PC-9 (cell line): Measurements from ENCODE around the gene ACO1. TPM values are rescaled to one million over a fixed set of nuclear protein-coding genes. Genes with fewer than 3 reads are reported as not detected.

Source experiments
- BruUV-seq: library from RNA; stranded (reverse); fragments of 400-500 nt; replicated peaks from 2 replicates; lab custom pipeline; 2021; lab: Mats Ljungman, UMichigan
- CTCF ChIA-PET: fragments of 300-600 bp; sonication (Branson Sonifier 250); formaldehyde crosslinking; loops from one replicate; lab custom pipeline; 2022; ENCODE audit warnings: antibody characterized with exemption; lab: Charles Lee
- POLR2A ChIA-PET: fragments of 300-600 bp; sonication (Branson Sonifier 250); formaldehyde crosslinking; loops from one replicate; lab custom pipeline; 2022; ENCODE audit warnings: antibody characterized with exemption; ENCODE audit not compliant: unreplicated experiment; lab: Charles Lee
- DNase-seq, 2 experiments: peaks; one replicate each; pipeline versions ENCODE4 v3.0.0 to v3.0.0-alpha.2; 2015 to 2022; ENCODE audit warnings: mixed read lengths in 1 of 2
- H2AFZ ChIP-seq: fragments of 200-600 bp; sonication (generic); 2 replicates; pipeline ENCODE4 v1.8.1; 2017; ENCODE audit warnings: antibody characterized with exemption
- H3F3A ChIP-seq: fragments of 200-600 bp; sonication (generic); 2 replicates; pipeline ENCODE4 v1.8.1; 2017; ENCODE audit warnings: antibody characterized with exemption, mild to moderate bottlenecking, low read depth; ENCODE audit not compliant: insufficient read depth
- H3K27ac ChIP-seq: fragments of 200-600 bp; sonication (generic); 2 replicates; pipeline ENCODE4 v1.6.1; 2016; ENCODE audit warnings: mixed run types
- H3K27me3 ChIP-seq: fragments of 200-600 bp; sonication (generic); 2 replicates; pipeline ENCODE4 v1.6.1; 2016; ENCODE audit warnings: low read depth, mixed run types; ENCODE audit not compliant: insufficient read depth
- H3K36me3 ChIP-seq: fragments of 200-600 bp; sonication (generic); 2 replicates; pipeline ENCODE4 v1.6.1; 2016; ENCODE audit warnings: low read depth, mixed run types
- H3K4me1 ChIP-seq: fragments of 200-600 bp; sonication (generic); replicated peaks from 2 replicates; pipeline ENCODE4 v1.6.1; 2016; ENCODE audit warnings: mixed run types; ENCODE audit not compliant: insufficient read depth
- H3K4me2 ChIP-seq: fragments of 200-600 bp; sonication (generic); 2 replicates; pipeline ENCODE4 v1.6.1; 2017; ENCODE audit warnings: mixed run types
- H3K4me3 ChIP-seq: fragments of 200-600 bp; sonication (generic); 2 replicates; pipeline ENCODE4 v1.6.1; 2016; ENCODE audit warnings: mixed run types
- H3K79me2 ChIP-seq: fragments of 200-600 bp; sonication (generic); 2 replicates; pipeline ENCODE4 v1.6.1; 2017; ENCODE audit warnings: low read depth, mixed run types
- H3K9me2 ChIP-seq: fragments of 200-600 bp; sonication (generic); 2 replicates; pipeline ENCODE4 v1.8.1; 2017; ENCODE audit warnings: mild to moderate bottlenecking; ENCODE audit not compliant: insufficient read depth
- H3K9me3 ChIP-seq: fragments of 200-600 bp; sonication (generic); 2 replicates; pipeline ENCODE4 v1.8.1; 2016; ENCODE audit warnings: low read depth; ENCODE audit not compliant: insufficient read depth
- H4K20me1 ChIP-seq: fragments of 200-600 bp; sonication (generic); 2 replicates; pipeline ENCODE4 v1.8.1; 2017; ENCODE audit not compliant: insufficient read depth
- CTCF ChIP-seq: fragments of 200-600 bp; sonication (generic); conservative IDR thresholded peaks from 2 replicates; pipeline ENCODE4 v1.6.1; 2017; ENCODE audit warnings: mixed run types, antibody characterized with exemption, mild to moderate bottlenecking, moderate library complexity
- EZH2 ChIP-seq: fragments of 200-600 bp; sonication (generic); IDR thresholded peaks from 2 replicates; pipeline ENCODE4 v1.8.0; 2017; ENCODE audit warnings: antibody characterized with exemption, low read depth
- intact Hi-C: fragments of 100-400 bp; cut with micrococcal nuclease; formaldehyde crosslinking; loops from one replicate; pipeline ENCODE4 v1.10.0; 2022; ENCODE audit not compliant: unreplicated experiment
- total RNA-seq: library from RNA; stranded (reverse); gene quantifications from 2 replicates; pipeline ENCODE4 v1.2.3, GENCODE V29; 2021

The ACO1 gene
- total RNA-seq, 1 experiment from 2014 or later, result 30.2 TPM

DNA sequence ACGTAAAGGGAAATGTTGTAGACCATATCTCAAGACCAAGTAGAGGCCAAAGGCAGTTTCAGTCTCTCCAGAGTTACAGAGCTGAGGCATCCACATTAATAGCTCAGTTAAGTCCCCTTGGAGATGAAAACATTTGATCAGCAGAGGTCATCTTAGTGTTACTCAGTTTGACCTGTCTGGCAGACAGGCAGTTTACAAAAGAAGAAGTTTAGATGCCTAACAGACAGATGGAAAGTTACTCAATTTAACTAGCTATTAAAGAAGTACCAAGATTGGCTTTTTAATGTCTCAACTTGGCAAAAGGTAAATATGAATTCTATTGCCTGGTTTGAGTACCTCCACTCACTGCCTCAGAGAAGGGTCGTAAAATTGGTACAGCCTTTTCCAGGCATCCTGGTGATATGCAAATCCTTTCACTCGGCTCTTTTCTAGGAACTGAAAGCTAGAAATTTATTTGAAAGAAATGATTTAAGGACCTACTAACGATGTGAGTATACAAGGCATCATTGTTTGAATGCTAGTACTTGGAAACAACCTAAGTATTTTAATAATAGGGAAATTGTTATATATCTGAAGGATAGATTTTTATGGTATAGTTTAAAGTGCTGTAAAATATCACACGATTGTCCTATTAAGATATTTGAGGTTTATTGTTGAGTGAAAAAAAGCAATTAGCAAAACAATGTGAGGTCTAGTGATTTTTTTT, 14.8 kb downstream of the ACO1 start:
- Histone ChIP-seq H3K9me3 (no peaks in the 10 kb centered on the region), H3K36me3 (no peaks in the 10 kb centered on the region), H2AFZ (no peak overlapping the region), H3K4me1 (0 out of 2 replicates have a peak, but pooled peaks cover 5% of the 10 kb centered on the region), H3K27ac (no peak overlapping the region), H4K20me1 (no peaks in the 10 kb centered on the region), H3K27me3 (no peaks in the 10 kb centered on the region), H3K9me2 (no peaks in the 10 kb centered on the region), H3K79me2 (no peaks in the 10 kb centered on the region), H3F3A (no peaks in the 10 kb centered on the region), H3K4me3 (no peak overlapping the region), H3K4me2 (no peak overlapping the region)
- POLR2A ChIA-PET, result interaction anchor here (0.6 kb wide), 1 partner anchor 141 kb away, joined by 3 read pairs; no protein-coding TSS in a partner anchor
- no TSS peak for BruUV-seq
- CTCF ChIA-PET, result no interaction called here
- TF ChIP-seq CTCF (no peak), EZH2 (no peak)
- no peak for DNase-seq
- intact Hi-C loops, result no loop called here

GRCh38 chr9:32401488-32401887, 17.0 kb downstream of the ACO1 start:
- Histone ChIP-seq H3K9me2 (no peaks in the 10 kb centered on the region), H3K4me2 (no peak overlapping the region), H3K9me3 (peaks cover 3% of the 10 kb centered on the region; the same call in 1 of the 2 replicates), H3K4me3 (no peak overlapping the region), H4K20me1 (no peaks in the 10 kb centered on the region), H3K79me2 (no peaks in the 10 kb centered on the region), H2AFZ (no peak overlapping the region), H3K4me1 (no peaks in the 10 kb centered on the region), H3K27me3 (no peaks in the 10 kb centered on the region), H3F3A (no peaks in the 10 kb centered on the region), H3K36me3 (no peaks in the 10 kb centered on the region), H3K27ac (no peak overlapping the region)
- ChIA-PET POLR2A (no interaction called here), CTCF (no interaction called here)
- no peak for TF ChIP-seq EZH2
- no peak for DNase-seq
- BruUV-seq, result no TSS peak
- intact Hi-C loops, result no loop called here

- Histone ChIP-seq H3K27me3 (no peaks in the 10 kb centered on the region), H2AFZ (no peak overlapping the region), H3K4me2 (no peak overlapping the region), H4K20me1 (no peaks in the 10 kb centered on the region), H3K36me3 (no peaks in the 10 kb centered on the region), H3K27ac (no peak overlapping the region), H3K79me2 (no peaks in the 10 kb centered on the region), H3K9me3 (peaks cover 3% of the 10 kb centered on the region; the same call in 1 of the 2 replicates), H3F3A (no peaks in the 10 kb centered on the region), H3K4me1 (no peaks in the 10 kb centered on the region), H3K4me3 (no peak overlapping the region), H3K9me2 (no peaks in the 10 kb centered on the region)
- BruUV-seq, result no TSS peak
- no peak for TF ChIP-seq CTCF
- no peak for TF ChIP-seq EZH2
- no peak for DNase-seq
- ChIA-PET CTCF (no interaction called here), POLR2A (no interaction called here)
- intact Hi-C loops, result no loop called here
Measured at GRCh38 chr9:32403567-32404260, 19.3 kb downstream of the ACO1 start.
